Measurements from ENCODE around the gene KCNQ5.

The KCNQ5 gene

DNA sequence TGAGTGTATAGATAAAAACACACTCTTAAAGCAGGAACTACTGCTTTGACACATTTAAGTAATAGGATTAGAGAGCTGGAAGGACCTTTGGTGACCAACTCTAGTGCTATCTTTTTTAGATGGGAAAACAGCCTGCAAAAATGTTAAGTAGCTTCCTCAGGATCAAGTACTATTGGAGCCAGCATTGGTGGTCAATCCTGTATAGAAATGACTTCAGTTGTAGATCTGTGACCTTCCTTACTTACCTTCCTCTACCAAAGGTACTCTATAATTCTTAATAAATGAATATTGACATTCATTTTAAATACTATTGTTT is 18.7 kb downstream of the KCNQ5 start:
- no peak for DNase-seq

DNA sequence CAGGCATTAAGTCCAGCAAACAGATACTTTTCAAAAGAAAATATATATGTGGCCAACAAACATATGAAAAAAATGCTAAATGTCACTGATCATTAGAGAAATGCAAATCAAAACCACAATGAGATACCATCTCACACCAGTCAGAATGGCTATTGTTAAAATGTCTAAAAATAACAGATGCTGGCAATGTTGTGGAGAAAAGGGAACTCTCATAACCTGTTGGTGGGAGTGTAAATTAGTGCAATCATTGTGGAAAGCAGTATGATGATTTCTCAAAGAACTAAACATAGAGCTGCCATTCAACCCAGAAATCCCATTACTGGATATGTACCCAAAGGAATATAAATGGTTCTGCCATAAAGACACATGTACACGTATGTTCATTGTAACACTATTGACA is 20.6 kb downstream of the KCNQ5 start:
- DNase-seq: no peak

DNA sequence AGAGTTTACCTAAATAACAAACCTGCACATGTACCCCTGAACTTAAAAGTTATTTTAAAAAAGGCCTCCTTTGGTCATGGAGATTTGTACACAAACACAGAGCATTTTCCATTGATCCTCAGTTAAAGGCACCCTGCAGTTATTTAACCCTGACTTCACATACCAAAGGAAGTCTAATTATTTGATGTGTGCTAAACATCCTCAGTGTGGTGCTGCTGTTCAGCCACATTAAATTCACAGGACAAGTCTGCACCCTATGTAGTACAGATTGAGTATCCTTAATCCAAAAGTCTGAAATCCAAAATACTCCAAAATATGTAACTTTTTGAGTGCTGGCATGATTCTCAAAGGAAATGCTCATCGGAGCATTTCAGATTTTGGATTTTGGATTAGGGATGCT is 21.4 kb downstream of the KCNQ5 start:
- no peak for DNase-seq

DNA sequence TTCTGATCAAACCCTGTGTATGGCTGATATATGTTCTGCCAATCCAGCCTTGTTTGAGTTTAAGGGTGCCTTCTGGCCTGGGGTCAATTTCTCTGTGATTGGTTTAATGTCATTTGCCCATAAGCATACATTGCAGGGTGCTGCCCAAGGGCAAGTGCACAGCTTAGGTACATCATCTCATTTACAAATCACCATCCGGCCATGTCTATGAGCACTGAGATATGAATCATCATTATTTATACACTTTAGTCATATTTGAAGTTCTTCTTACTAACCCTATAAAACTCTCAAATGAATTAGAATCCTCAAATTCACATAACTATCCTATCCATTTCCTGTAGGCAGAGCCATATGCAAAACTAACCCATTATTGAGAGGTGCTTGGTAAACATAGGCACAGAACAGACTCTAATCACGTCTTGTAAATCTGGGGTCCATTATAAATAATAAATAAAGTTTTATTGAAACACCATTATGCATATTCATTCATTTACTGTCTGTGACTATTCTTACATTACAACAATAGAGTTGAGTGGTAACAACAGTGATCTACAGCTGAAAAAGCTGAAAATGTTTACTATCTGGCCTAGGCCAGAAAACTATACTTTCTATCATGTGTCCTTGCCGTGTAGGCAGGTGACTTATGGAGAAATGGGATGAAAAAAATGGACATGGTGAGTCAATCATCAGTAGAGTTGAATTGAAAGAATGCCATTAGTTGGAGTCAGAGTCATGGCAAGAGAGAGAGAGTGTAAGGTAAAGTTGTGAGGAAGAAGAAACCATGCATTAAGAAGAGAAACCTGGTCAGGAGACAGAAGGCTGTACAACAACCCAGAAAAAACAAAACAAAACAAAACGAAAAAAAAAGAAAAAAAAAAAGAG is 25.0 kb downstream of the KCNQ5 start:
- DNase-seq: no peak

DNA sequence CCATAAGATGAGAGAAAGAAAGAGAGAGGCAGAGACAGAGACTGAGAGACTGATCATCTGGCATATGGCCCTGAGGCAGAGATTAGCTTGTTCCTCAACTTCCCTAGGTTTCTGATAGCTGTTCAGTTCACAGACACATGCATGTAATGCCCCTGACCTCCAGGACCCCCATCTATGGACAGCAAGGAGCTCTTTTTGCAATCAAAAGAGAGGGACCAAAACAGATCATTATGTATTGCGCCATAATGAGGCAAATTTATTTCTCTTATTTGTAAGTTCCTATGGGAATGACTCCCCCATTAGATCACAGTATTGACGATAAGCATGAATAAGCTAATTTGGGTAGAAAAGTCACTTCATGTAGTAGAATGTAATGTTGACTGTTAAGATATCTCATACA is 25.6 kb downstream of the KCNQ5 start:
- DNase-seq: no peak

DNA sequence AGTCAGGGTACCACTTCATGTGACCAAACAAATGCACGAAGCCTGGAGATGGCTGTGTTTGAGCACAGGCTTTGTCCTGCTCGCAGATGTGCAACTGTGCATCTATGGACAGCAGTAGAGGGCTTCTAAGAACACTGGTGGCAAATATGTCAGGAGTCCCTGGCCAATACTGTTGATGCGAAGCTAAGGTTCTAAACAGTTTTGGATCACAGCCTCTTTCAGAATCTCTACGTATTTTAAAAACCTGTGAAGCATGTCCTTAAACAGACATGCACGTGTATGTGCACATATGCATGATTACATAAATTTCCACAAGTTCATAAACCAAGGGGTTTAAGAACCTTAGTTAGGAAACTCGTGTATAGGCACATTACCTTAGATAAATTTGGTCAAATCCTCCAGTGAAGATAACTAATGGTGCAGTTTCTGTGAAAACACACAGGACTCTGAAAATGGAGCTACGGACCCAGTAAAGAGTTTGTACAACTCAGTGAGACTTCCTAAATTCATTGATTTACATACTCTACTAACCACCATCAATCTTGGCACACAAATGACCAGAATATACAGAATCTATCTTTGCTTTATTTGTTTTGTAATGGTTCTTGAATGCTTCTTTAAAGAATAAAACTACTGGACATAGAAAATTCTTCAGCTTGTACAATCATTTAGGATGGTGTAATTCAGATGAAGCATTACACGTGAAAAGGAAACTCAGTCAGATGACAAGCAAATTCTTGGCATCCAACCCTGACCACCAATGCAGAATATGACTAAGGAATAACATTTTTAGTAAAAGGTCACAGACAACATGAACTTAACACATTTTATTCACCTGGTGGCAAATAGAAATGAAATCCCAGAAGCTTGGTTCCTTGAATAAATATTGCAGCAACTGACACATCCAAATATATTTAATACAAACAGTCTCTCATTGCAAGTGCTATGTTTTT is 27.4 kb downstream of the KCNQ5 start:
- no peak for DNase-seq

DNA sequence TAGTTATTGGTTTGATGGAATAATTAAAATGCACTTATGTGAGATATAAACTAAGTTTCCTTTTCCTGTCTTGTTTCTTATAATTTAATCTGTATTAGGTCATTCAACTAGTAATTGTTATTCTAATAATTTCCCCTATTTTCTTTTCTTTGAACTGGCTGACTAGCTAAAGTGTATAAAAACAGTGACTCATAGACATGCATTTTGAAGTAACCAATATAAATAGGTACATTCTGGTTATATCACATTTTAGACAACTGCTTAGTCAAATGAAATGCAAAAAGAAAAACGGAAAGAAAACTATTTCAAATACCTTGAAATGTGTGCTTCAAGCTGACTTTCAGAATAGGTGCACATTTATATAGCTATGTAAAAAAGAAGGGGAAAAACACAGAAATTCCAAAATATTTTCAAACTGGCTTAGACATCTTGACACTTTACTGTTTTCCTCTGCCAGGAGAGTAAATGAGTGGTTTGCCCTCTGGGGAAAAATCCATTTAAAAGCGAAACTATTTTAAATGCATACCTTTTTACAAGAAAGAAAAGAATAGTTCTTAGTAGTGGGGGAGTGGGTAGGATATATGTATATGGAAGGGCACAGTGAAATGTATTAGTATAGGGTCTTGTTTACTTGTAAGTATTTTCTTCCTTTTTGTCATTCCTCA is 28.3 kb downstream of the KCNQ5 start:
- no peak for DNase-seq

DNA sequence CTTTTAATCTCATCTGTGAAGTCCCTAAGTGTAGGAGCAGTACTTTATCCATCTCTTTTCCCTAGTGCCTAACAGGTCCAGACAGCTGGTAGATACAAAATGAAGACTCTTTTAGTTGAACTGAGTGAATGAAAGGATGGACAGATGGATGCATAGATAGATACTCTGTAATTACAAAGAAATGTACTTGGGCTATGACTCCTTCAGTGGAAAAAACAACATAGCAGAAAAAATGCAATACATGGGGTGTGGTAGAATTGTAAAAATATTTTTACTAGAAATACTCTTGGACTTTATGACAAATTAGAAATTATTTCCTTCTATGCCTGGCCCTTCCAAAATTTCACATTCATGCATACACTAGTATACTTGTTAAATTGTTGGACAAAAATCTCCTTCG is 29.3 kb downstream of the KCNQ5 start:
- DNase-seq: no peak

DNA sequence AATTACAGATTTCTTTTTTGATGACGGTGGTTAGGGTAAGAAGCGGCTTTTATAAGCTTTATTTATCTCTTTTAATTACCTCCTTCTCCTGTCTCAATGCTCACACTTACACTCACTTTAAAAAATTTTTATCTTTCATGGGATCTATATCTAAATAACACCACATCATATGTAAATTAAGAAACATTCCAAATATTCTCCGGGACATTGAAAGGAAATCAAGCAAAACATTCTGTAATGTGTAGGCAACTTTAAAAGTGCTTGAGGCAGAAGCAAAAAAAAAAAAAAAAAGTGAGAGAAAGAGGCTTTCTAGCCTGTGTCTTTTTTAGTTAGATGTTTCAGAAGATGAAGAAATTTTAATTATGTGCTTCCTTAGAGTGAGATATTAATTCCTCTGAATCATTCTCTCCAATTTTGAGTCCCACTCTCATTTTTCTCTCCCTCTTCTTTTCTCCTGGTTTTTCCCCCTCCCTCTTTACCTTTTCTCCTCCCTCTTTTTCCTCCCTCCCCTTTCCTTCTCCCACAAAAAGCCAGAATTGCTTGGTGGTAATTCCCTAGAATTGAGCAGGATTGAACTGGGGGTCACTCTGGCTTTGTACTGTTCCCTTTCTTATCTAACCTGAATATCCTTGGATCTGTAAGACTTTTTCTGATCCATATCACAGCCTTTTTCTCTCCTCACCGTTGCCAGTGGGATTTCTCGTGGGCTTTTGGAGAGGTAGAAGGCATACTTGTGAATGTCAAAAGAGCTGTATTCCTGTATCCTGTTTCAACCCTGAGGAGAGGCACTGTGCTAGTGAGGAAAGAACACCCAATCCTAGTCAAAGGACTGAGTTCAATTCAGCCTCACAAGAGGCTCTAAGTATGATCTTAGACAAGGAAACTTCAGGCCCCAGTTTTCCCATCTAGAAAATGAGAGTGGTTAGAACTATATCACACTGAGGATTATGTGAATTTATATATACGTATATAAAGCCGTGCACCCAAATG is 30.4 kb downstream of the KCNQ5 start:
- DNase-seq: no peak

DNA sequence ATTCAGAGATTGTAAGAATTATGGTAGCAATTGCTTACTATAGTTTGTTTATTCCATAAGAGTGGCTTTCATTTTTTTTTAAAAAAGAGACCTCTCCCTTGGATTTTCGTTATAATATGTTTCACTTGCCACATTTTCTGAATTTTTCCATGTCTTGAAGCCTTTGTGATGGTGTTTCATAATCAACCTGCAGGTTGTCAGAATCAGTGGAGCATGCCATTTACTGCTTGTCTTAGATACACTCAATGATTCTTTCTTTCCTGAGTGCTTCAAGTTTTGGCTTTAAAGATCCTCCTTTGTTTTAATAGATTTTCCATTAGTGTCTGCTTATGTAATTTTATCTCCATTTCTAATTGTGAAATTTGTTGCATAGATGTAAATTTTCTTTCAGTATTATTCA is 31.2 kb downstream of the KCNQ5 start:
- DNase-seq: no peak

DNA sequence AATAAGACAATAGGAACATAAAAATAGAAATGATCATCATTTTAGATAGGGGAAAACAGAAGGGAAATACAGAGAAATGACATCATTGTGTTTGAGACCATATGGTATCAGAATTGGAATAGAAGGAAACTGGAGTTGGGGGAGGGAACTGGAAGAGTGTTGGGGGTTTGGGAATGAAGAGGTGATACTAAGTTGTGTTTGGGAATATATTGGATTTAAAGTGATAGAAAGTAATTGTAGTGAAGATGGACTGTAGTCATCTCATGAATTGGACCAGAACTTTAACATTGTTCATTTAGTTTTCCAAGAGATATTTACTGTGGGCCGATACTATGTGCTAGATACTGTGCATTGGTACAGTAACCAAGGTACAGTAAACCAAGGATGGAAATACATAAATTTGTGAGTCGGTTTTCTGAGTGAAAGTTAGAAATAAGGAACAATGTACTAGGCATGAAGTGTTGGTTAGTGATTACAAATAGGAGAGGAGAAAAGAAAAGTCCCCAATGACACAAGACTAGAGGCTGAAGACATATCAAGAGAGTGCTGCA is 32.3 kb downstream of the KCNQ5 start:
- no peak for DNase-seq

DNA sequence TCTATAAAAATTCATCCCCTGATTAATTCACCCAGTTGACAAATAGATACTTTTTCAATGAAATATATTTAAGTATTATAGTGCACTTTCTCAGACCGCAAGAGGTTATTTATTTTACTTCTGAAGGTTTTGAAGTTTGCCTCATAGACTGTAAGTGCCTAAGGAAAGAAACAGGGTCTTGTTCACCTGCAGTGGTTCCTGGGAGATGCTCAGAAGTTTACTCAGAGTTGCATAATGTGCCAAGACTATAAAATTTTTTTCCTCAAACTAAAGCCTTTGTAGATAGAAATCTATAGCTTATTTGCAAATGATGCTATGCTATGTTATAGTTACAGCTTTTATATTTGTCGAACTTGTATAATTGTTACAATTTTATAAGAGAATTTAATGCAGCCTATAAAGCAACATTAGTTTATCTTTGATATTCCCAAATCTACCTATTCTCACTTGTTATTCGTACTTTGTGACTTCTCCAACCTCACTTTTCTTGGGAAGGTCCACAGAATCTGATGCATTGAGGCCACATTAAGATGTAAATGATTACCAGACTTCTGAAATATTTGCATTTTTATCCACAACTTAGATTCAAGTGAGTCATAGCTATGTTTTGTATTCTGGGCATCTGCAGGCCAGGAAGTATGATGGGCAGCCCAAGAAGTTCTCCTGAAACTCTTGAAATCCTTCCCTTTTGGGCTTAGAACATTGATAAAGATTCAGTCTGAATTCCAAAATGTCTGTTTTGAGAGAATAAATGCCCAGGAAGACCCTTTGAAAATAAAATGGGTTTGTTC is 35.7 kb downstream of the KCNQ5 start:
- DNase-seq: no peak

DNA sequence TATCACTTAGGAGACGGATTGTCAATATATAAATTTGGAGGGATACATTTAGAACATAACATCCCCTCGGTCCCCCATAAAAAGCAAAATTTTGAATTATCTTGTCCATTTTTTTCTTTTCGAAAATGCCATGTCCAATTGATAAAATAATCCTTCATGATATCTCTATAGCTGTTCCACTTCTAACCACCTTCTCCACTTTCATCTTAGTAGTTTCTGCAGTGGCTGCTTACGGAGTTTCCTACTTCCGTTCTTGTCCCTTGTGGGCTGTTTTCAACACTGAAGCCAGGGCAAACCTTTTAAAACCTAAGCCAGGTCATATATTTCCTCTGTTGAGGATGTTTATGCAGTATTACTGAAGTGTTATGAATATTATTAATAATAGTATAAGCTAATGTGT is 37.9 kb downstream of the KCNQ5 start:
- no peak for DNase-seq

DNA sequence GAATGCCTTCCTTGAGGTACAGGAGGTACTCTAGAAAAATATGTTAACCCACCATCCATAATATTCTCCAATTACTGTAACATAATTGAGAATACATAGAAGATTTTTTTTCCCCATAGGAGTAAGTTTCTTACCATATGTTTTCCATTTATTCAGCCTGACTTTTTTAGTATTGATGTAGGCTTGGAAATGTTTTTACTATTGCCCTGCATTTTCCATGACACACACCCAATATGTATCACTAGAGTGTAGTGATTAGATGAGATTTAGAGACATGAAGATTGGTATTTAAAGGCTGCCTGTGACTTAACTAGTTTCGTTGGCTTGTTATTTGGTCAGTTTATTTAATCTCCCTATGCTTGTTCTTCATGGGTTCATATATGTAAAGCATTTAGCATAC is 39.5 kb downstream of the KCNQ5 start:
- DNase-seq: no peak

DNA sequence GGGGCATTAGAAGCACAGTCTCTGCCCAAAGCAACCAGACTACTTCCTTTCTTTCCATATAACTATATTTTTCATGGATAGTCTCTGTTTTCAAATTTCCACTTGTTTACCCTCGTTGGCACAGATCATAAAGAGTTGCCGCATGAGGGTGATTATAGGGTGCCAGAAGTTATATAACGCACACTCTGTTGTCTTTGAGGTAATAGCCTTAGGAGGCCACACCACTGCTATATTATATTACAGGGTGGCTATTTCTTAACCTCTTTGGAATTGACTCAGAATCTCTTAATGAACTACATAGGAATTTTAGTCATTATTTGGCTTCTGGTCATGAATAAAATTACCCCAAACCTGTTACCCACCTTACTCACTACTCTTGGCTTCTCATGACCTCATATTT is 43.7 kb downstream of the KCNQ5 start:
- no peak for DNase-seq

DNA sequence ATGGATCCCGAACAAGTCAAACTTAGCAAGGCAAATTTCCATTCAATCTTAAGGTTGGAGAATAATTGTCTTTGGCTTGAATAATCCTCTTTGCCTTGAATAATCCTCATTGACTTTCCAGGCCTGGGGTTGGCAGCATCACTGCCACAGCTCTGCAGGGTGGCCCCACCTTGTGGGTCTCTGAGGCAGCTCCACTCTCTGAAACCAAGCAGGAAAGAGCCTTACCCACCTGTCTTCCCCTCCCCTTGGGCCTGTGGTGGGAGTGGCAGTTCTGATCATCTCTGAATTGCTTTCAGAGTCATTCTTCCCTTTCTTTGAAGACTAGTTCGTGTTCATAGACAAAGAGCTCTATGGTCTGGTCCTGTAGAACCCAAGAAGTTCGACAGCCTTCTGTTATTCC is 47.5 kb downstream of the KCNQ5 start:
- DNase-seq: no peak

DNA sequence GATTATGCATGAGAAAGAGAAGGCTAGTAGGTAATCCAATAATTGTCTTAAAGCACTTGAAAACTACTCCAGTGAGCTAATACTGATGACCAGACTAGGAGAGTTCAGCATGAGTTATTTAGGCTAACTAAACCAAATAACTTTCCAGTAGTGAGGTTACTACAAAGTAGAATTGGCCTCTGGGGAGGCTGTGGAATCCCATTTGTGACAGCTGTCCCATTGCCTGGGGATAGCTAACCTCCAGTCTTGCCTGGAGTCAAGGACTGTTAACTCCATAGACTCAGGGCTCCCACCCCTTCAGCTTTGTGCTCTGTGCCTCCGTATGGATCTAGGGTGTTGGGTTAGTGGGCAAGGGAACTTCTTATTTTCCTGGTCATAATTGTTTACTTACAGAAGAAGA is 51.0 kb downstream of the KCNQ5 start:
- no peak for DNase-seq

DNA sequence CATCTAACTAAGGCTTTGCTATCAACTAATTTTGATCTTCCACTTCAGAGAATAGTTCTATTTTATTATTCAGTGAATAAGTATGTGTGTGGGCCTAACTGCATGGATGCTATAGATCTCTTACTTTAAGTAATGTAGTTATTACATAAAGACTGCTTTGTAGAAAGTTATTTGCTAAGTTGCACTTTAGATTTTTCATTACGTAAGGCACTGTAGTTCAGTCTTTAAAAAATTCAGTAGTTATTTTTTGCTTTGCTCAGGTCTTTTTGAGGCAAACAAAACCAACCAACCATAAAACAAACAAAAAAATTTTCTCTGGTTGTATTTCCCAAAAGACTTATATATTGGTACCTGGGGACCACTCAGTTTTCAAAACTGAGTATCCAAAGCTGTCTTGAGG is 53.0 kb downstream of the KCNQ5 start:
- no peak for DNase-seq

DNA sequence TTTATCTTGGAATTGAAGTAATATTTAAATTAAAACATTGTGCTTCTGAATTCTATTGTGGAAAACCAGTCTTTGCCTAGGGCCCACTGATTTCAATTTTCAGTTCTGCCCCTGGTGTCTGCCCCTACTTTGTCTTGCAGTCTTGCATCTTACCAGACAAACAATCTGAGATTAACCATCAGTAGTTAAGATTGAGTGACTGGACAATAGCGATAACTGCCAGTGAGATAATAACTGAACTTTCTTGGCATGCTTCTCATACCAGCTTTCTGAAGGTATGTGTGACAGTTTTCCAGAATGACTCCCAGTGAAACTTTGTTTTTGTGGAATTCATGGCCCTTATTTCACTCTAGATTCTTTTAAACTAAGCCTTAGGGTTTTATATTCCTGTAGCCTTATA is 53.5 kb downstream of the KCNQ5 start:
- no peak for DNase-seq

DNA sequence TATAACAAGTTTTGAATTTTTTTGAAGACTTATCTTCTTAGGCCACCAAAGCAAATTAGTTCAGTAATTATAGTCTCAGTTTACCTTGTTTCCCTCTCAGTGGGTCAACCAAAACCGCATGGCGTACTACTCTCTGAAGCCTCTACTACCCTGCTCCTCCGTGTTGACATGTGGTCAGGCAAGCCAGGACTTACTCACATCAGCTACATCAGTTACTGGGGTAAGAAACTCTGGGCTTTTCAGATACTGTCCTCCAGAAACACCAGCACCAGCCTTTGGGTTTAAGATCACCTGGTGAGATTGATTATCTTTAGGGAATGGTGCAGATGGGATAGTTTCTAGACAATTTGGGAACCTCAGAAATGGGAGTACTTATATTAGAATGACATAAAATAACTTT is 55.1 kb downstream of the KCNQ5 start:
- no peak for DNase-seq

DNA sequence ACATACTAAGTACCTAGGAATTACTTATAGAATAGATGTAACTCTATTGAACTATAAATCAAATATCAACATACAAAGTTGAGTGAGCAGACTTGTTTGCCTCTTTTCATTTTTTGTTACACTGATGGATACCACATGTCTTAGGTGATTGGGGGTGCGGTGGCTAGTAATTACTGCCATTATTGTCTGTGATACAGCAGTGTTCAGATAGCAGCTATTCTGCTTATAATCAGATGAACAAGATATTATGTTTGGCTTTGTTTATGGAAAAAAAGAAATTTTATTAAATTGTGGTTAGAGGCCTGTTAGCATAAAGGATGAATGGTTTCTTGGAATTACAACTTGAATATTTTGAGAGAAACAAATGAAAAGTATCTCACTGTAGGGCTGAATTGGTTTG is 55.9 kb downstream of the KCNQ5 start:
- no peak for DNase-seq
